ENCODE measurements around the gene BTBD3.

DNA sequence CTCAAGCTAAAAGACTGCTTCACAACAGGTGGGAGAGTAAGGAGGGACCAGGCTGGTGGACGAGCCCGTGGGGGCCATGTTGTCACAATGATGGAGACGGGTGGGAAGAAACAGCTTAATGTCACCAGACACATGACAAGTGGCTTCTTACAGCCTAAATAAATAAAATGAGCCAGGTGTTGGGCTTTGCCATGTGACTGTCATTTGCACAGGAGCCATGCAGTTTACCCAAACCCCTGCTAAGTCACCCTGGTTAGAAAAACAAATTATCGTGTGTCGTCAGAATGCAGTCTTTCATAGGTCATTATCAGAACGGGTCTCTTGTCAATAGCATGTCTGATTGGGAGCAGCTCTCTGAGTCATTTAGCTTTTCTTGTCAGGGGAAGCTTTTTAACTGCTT lies 18.5 kb downstream of the BTBD3 start:
- TF ChIP-seq EP300 (IDR thresholded peaks at IDR 0.05), result no peak
- TF ChIP-seq, protein P1, sequence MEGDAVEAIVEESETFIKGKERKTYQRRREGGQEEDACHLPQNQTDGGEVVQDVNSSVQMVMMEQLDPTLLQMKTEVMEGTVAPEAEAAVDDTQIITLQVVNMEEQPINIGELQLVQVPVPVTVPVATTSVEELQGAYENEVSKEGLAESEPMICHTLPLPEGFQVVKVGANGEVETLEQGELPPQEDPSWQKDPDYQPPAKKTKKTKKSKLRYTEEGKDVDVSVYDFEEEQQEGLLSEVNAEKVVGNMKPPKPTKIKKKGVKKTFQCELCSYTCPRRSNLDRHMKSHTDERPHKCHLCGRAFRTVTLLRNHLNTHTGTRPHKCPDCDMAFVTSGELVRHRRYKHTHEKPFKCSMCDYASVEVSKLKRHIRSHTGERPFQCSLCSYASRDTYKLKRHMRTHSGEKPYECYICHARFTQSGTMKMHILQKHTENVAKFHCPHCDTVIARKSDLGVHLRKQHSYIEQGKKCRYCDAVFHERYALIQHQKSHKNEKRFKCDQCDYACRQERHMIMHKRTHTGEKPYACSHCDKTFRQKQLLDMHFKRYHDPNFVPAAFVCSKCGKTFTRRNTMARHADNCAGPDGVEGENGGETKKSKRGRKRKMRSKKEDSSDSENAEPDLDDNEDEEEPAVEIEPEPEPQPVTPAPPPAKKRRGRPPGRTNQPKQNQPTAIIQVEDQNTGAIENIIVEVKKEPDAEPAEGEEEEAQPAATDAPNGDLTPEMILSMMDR (IDR thresholded peaks at IDR 0.05), result no peak
- no peak for TF ChIP-seq POLR2AphosphoS5 (IDR thresholded peaks at IDR 0.05)
